Stimulated activated memory B cell treated with anti-CD40 and anti-IgM and Interleukin-4, amounts not matched to agents 10 μg/mL and 1 μg/mL and 100 μg/mL, for 72 hours (primary cell): ENCODE measurements around the gene BCL3.

Source experiments
- ATAC-seq: fragments of 150-1000 bp; cut with Tn5 transposase; 2 replicates; pipeline ENCODE4 v1.10.0; 2021
- H3K27ac Mint-ChIP-seq: one replicate; pipeline ENCODE4 v1.8.0; 2022; ENCODE audit warnings: mild to moderate bottlenecking, mixed read lengths
- H3K27me3 Mint-ChIP-seq: one replicate; pipeline ENCODE4 v1.8.0; 2022; ENCODE audit warnings: mixed read lengths
- H3K36me3 Mint-ChIP-seq: one replicate; pipeline ENCODE4 v1.8.0; 2022; ENCODE audit warnings: mixed read lengths
- H3K4me1 Mint-ChIP-seq: one replicate; pipeline ENCODE4 v1.8.0; 2022; ENCODE audit warnings: mixed read lengths
- H3K4me3 Mint-ChIP-seq: one replicate; pipeline ENCODE4 v1.8.0; 2022; ENCODE audit warnings: mild to moderate bottlenecking, moderate library complexity, mixed read lengths
- H3K9me3 Mint-ChIP-seq: one replicate; pipeline ENCODE4 v1.8.0; 2022; ENCODE audit warnings: mixed read lengths

BCL3 gene

DNA sequence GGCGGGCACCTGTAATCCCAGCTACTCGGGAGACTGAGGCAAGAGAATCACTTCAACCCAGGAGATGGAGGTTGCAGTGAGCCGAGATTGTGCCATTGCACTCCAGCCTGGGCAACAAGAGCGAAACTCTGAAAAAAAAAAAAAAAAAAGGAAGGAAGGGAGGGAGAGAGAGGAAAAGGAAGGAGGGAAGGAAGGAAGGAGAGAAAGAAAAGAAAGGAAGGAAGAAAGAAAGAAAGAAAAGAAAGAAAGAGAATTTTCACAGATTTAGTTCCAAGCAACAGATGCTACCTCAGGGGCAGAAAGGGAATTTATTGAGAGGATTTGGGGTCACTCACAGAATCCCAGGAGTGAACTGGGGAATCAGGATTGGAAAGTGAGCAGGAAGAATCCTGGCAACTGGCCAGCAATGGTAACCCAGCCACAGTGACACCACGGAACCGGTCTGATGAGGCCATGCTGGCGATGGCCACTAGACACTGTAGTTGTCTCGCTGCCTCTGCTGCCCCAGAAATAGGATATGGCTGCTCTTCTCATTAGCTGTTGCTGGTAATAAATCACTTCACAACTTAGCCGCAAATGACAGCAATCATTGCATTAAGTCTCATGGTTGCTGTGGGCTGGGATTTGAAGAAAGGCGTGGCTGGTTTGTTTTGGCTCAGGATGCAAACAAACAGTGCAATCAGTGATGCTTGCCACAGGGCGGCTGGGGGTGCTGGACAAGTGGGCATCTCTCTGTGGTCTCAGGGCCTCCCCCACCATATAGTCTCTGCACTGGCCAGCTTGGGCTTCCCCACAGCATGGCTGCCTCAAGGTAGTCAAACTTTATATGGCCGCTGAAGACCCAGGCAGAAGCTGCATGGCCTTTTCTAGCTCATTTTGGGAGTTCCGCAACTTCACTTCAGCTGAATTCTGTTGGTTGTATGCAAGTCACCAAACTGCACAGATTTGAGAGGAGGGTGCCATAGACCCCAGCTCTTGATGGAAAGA lies 55.2 kb downstream of the BCL3 start:
- ATAC-seq: no peak
- Mint-ChIP-seq H3K4me3 (no peak overlapping the region), H3K4me1 (peaks cover 19% of the 10 kb centered on the region), H3K9me3 (no peaks in the 10 kb centered on the region), H3K27ac (no peak overlapping the region), H3K36me3 (no peaks in the 10 kb centered on the region), H3K27me3 (peaks cover 63% of the 10 kb centered on the region)

- H3K4me1 Mint-ChIP-seq: peaks cover 7% of the 10 kb centered on the region
- ATAC-seq: no peak
- peaks cover 74% of the 10 kb centered on the region for H3K27me3 Mint-ChIP-seq
- H3K4me3 Mint-ChIP-seq: no peak overlapping the region
- no peak overlapping the region for H3K27ac Mint-ChIP-seq
- no peaks in the 10 kb centered on the region for H3K36me3 Mint-ChIP-seq
- no peaks in the 10 kb centered on the region for H3K9me3 Mint-ChIP-seq
Observed at GRCh38 chr19:44806291-44806690, 57.8 kb downstream of the BCL3 start.

GRCh38 chr19:44807162-44807561 lies 58.7 kb downstream of the BCL3 start:
- Mint-ChIP-seq H3K27ac (no peak overlapping the region), H3K4me3 (no peak overlapping the region), H3K9me3 (no peaks in the 10 kb centered on the region), H3K4me1 (peaks cover 7% of the 10 kb centered on the region), H3K36me3 (no peaks in the 10 kb centered on the region), H3K27me3 (peaks cover 81% of the 10 kb centered on the region)
- ATAC-seq: no peak

DNA sequence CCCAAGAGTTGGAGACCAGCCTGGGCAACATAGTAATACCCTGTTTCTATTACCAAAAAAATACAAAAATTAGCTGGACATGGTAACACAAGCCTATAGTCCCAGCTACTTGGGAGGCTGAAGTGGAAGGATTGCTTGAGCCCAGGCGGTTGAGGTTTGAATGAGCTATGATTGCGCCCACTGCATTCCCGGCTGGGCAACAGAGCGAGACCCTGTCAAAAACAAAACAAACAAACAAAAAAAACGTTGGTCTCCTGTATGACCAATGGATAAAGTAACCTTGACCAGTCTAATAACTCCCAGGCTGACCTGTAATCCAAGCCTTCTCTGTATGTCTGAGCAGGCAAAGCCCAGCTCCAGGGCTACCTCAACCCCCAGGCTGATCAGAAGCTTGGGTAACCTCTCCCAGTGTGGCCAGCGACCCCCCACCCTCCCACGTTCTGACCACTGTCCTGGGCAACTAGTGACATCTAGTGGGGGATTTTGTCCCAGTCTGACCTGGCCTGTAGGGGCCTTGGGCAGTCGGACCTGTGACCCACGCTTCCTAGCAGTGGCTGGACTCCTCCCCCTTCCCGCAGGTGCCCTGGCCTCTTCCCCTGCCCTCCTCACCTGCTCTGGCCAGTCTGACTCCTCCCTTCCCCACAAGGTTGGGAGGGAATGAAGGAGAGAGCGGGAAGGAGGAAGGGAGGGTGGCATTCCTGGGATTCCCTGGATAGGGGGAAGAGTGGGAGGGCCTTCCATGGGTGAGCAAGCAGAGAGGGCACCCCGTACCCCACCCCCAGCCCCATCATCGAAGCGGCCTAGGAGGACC lies 59.3 kb downstream of the BCL3 start:
- Mint-ChIP-seq H3K4me3 (no peak overlapping the region), H3K27me3 (peaks cover 74% of the 10 kb centered on the region), H3K9me3 (no peaks in the 10 kb centered on the region), H3K27ac (no peak overlapping the region), H3K4me1 (peaks cover 7% of the 10 kb centered on the region), H3K36me3 (no peaks in the 10 kb centered on the region)
- no peak for ATAC-seq

DNA sequence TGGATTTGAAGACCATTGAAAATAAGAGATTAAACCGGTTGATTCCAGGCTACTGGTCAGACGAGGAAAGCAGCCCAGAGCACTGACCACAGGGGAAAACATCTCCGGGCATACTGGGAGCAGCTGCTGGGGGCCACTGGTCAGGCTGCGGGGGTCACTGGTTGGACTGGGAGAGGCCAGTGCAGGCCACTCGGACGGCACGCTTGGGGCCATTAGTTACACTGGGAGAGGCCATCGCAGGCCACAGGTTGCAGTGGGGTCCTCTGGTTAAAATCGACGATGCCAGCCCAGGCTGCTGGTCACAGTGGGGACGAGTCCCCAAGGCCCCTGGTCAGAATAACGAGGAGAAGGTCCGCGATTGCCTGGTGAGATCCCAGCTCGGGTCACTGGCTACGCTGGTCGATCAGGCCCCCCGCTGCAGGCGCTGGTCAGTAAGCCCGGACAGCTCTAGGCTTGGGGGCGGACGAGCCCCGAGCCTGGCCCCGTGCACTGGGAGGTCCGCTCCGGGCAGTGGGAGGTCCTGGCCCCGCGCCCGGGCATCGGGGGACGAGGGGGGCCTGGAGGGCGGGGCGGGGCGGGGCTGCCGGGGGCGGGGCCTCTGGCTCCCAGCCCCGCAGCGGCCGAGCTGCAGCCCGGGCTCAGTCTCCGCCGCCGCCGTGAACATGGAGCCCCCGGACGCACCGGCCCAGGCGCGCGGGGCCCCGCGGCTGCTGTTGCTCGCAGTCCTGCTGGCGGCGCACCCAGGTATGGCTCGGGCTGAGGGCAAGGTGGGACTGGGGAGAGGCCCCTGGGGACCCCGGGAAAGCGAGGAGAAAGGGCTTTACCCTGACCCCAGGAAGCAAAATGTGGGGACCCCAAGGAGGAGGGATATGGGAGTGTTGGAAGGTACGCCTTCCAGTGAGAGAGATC lies 60.2 kb downstream of the BCL3 start, which contains the start of gene BCAM:
Gene BCAM (plus strand): TSS at position 641 of the 909 bp plus-strand sequence. CDS start 22 bp downstream, at position 663.
- no peaks in the 10 kb centered on the region for H3K36me3 Mint-ChIP-seq
- H3K4me3 Mint-ChIP-seq: peak within 1 kb of the TSS; percentile 30
- H3K27ac Mint-ChIP-seq: no peak within 1 kb of the TSS
- peaks cover 7% of the 10 kb centered on the region for H3K4me1 Mint-ChIP-seq
- peaks cover 65% of the 10 kb centered on the region for H3K27me3 Mint-ChIP-seq
- ATAC-seq: no peak
- no peaks in the 10 kb centered on the region for H3K9me3 Mint-ChIP-seq
